Gastrocnemius medialis (tissue), 4 donors: ENCODE results near the gene NRROS.

Experiments
- CTCF ChIP-seq, 5 experiments: fragments of 450-650 bp in 3 of 5; fragments of 200-600 bp in 2 of 5; sonication (generic) in 2 of 5; IDR thresholded peaks in 4 of 5; conservative IDR thresholded peaks in 1 of 5; 1 replicate in 4 of 5; 2 replicates in 1 of 5; pipeline ENCODE4 v1.5.1; 2016 to 2019; ENCODE audit warnings: antibody characterized with exemption in 5 of 5, mild to moderate bottlenecking in 3 of 5, moderate library complexity in 3 of 5
- POLR2A ChIP-seq, 2 donors: fragments of 450-650 bp; IDR thresholded peaks; one replicate each; pipeline ENCODE4 v1.6.1; 2017; ENCODE audit warnings: antibody characterized with exemption in 2 of 2, mild to moderate bottlenecking in 2 of 2, moderate library complexity in 2 of 2

- TF ChIP-seq CTCF (IDR thresholded peaks at IDR 0.05 in 4 of 5, conservative IDR thresholded peaks at IDR 0.05 in 1 of 5), result no peak
- no peak for TF ChIP-seq POLR2A (IDR thresholded peaks at IDR 0.05)
These were observed 34.1 kb downstream of the NRROS start for GRCh38 chr3:196673632-196674031.
